ENCODE measurements around the gene IRF6.

- TF ChIP-seq CTCF (IDR thresholded peaks at IDR 0.05) (no peak), POLR2A (IDR thresholded peaks at IDR 0.05) (no peak)
These were observed 38.2 kb downstream of the IRF6 start for GRCh38 chr1:209767706-209768105.

Measured in adrenal gland (tissue), 5 donors.